K562 (cell line): ENCODE results near the gene LNPEP. TPM values are rescaled to one million over a fixed set of nuclear protein-coding genes. Genes with fewer than 3 reads are reported as not detected.
A peak's percentile ranks its signal among the peaks of the same experiment; 100 is the strongest.

Experiments
- CBFA2T2 ChIP-seq: fragments of 450-650 bp; conservative IDR thresholded peaks from 2 replicates; pipeline ENCODE4 v1.6.1; 2017; ENCODE audit warnings: mild to moderate bottlenecking
- NCOA2 ChIP-seq, 2 experiments: fragments of 450-650 bp; IDR thresholded peaks; 2 replicates each; pipeline ENCODE4 v1.6.1; 2018; ENCODE audit warnings: mild to moderate bottlenecking in 2 of 2, moderate library complexity in 1 of 2; ENCODE audit not compliant: partially characterized antibody in 2 of 2
- ZNF655 ChIP-seq: fragments of 250-450 bp; sonication (Bioruptor Pico); IDR thresholded peaks from 2 replicates; pipeline ENCODE4 v1.5.0; 2021
- ZNF780A ChIP-seq: fragments of 250-450 bp; sonication (Bioruptor Pico); IDR thresholded peaks from 2 replicates; pipeline ENCODE4 v1.5.0; 2021; ENCODE audit warnings: mild to moderate bottlenecking
- polyA plus RNA-seq, 8 experiments: library from polyadenylated mRNA; depleted of rRNA in 4 of 8; stranded (reverse) in 5 of 8; unstranded in 3 of 8; fragments of >200 nt; fragmentation: Nextera tagmentation in 2 of 8; fragmentation: Illumina TruSeq in 1 of 8; extraction: Ambion mirVana in 2 of 8; extraction: Trizol in 1 of 8; gene quantifications; 2 replicates each; pipeline versions ENCODE4 v1.2.1 to v1.2.3, GENCODE V29; 2011 to 2014; ENCODE audit warnings: inconsistent platforms in 1 of 8, missing spikeins in 1 of 8
- total RNA-seq, 7 experiments: library from RNA; depleted of rRNA in 6 of 7; stranded (reverse); fragments of >200 nt in 6 of 7; fragmentation: Illumina TruSeq in 2 of 7; extraction: Trizol in 2 of 7; gene quantifications; 2 replicates each; pipeline versions ENCODE4 v1.2.1 to v1.2.3, GENCODE V29; 2011 to 2021; ENCODE audit warnings: low replicate concordance in 1 of 7
- TF ChIP-seq, protein P1 (sequence below): fragments of 450-650 bp; IDR thresholded peaks from 2 replicates; pipeline ENCODE4 v1.6.1; 2016; ENCODE audit warnings: mild to moderate bottlenecking, moderate library complexity
- TF ChIP-seq, protein P2 (sequence below), 2 experiments: fragments of 450-650 bp in 1 of 2; IDR thresholded peaks; 2 replicates each; pipeline ENCODE4 v1.6.1; 2011 to 2017; ENCODE audit warnings: low read depth in 2 of 2, antibody characterized with exemption in 1 of 2, borderline replicate concordance in 1 of 2, low read length in 1 of 2, mild to moderate bottlenecking in 1 of 2, mixed read lengths in 1 of 2; ENCODE audit not compliant: control insufficient read depth in 1 of 2
- TF ChIP-seq, protein P3 (sequence below): fragments of 250-450 bp; sonication (Bioruptor Pico); IDR thresholded peaks from 2 replicates; pipeline ENCODE4 v1.4.0; 2020; ENCODE audit warnings: borderline replicate concordance

LNPEP gene
- total and polyA plus RNA-seq, 9 of the 15 experiments (the other 6 are each of a cell fraction or from before 2014, with no cell fraction given) = 2.6 to 27.9 (median 11.2) TPM

GRCh38 chr5:96935559-96936430 is at the start of gene LNPEP (continued):
- TF ChIP-seq CBFA2T2 (no peak), NCOA2 (IDR thresholded peaks at IDR 0.05; ENCODE audit: partially characterized antibody in 2 of 2) (no peak), ZNF780A (CRISPR knock-in tag) (no peak), ZNF655 (CRISPR knock-in tag) (no peak)
- TF ChIP-seq, protein P1, sequence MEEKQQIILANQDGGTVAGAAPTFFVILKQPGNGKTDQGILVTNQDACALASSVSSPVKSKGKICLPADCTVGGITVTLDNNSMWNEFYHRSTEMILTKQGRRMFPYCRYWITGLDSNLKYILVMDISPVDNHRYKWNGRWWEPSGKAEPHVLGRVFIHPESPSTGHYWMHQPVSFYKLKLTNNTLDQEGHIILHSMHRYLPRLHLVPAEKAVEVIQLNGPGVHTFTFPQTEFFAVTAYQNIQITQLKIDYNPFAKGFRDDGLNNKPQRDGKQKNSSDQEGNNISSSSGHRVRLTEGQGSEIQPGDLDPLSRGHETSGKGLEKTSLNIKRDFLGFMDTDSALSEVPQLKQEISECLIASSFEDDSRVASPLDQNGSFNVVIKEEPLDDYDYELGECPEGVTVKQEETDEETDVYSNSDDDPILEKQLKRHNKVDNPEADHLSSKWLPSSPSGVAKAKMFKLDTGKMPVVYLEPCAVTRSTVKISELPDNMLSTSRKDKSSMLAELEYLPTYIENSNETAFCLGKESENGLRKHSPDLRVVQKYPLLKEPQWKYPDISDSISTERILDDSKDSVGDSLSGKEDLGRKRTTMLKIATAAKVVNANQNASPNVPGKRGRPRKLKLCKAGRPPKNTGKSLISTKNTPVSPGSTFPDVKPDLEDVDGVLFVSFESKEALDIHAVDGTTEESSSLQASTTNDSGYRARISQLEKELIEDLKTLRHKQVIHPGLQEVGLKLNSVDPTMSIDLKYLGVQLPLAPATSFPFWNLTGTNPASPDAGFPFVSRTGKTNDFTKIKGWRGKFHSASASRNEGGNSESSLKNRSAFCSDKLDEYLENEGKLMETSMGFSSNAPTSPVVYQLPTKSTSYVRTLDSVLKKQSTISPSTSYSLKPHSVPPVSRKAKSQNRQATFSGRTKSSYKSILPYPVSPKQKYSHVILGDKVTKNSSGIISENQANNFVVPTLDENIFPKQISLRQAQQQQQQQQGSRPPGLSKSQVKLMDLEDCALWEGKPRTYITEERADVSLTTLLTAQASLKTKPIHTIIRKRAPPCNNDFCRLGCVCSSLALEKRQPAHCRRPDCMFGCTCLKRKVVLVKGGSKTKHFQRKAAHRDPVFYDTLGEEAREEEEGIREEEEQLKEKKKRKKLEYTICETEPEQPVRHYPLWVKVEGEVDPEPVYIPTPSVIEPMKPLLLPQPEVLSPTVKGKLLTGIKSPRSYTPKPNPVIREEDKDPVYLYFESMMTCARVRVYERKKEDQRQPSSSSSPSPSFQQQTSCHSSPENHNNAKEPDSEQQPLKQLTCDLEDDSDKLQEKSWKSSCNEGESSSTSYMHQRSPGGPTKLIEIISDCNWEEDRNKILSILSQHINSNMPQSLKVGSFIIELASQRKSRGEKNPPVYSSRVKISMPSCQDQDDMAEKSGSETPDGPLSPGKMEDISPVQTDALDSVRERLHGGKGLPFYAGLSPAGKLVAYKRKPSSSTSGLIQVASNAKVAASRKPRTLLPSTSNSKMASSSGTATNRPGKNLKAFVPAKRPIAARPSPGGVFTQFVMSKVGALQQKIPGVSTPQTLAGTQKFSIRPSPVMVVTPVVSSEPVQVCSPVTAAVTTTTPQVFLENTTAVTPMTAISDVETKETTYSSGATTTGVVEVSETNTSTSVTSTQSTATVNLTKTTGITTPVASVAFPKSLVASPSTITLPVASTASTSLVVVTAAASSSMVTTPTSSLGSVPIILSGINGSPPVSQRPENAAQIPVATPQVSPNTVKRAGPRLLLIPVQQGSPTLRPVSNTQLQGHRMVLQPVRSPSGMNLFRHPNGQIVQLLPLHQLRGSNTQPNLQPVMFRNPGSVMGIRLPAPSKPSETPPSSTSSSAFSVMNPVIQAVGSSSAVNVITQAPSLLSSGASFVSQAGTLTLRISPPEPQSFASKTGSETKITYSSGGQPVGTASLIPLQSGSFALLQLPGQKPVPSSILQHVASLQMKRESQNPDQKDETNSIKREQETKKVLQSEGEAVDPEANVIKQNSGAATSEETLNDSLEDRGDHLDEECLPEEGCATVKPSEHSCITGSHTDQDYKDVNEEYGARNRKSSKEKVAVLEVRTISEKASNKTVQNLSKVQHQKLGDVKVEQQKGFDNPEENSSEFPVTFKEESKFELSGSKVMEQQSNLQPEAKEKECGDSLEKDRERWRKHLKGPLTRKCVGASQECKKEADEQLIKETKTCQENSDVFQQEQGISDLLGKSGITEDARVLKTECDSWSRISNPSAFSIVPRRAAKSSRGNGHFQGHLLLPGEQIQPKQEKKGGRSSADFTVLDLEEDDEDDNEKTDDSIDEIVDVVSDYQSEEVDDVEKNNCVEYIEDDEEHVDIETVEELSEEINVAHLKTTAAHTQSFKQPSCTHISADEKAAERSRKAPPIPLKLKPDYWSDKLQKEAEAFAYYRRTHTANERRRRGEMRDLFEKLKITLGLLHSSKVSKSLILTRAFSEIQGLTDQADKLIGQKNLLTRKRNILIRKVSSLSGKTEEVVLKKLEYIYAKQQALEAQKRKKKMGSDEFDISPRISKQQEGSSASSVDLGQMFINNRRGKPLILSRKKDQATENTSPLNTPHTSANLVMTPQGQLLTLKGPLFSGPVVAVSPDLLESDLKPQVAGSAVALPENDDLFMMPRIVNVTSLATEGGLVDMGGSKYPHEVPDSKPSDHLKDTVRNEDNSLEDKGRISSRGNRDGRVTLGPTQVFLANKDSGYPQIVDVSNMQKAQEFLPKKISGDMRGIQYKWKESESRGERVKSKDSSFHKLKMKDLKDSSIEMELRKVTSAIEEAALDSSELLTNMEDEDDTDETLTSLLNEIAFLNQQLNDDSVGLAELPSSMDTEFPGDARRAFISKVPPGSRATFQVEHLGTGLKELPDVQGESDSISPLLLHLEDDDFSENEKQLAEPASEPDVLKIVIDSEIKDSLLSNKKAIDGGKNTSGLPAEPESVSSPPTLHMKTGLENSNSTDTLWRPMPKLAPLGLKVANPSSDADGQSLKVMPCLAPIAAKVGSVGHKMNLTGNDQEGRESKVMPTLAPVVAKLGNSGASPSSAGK = peak; percentile 9; the same call in 1 of the 2 replicates
- TF ChIP-seq, protein P2, sequence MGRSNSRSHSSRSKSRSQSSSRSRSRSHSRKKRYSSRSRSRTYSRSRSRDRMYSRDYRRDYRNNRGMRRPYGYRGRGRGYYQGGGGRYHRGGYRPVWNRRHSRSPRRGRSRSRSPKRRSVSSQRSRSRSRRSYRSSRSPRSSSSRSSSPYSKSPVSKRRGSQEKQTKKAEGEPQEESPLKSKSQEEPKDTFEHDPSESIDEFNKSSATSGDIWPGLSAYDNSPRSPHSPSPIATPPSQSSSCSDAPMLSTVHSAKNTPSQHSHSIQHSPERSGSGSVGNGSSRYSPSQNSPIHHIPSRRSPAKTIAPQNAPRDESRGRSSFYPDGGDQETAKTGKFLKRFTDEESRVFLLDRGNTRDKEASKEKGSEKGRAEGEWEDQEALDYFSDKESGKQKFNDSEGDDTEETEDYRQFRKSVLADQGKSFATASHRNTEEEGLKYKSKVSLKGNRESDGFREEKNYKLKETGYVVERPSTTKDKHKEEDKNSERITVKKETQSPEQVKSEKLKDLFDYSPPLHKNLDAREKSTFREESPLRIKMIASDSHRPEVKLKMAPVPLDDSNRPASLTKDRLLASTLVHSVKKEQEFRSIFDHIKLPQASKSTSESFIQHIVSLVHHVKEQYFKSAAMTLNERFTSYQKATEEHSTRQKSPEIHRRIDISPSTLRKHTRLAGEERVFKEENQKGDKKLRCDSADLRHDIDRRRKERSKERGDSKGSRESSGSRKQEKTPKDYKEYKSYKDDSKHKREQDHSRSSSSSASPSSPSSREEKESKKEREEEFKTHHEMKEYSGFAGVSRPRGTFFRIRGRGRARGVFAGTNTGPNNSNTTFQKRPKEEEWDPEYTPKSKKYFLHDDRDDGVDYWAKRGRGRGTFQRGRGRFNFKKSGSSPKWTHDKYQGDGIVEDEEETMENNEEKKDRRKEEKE (IDR thresholded peaks at IDR 0.05; ENCODE audit: borderline replicate concordance in 1 of 2, control insufficient read depth in 1 of 2, low read depth in 2 of 2, low read length in 1 of 2) = no peak
- TF ChIP-seq, protein P3, sequence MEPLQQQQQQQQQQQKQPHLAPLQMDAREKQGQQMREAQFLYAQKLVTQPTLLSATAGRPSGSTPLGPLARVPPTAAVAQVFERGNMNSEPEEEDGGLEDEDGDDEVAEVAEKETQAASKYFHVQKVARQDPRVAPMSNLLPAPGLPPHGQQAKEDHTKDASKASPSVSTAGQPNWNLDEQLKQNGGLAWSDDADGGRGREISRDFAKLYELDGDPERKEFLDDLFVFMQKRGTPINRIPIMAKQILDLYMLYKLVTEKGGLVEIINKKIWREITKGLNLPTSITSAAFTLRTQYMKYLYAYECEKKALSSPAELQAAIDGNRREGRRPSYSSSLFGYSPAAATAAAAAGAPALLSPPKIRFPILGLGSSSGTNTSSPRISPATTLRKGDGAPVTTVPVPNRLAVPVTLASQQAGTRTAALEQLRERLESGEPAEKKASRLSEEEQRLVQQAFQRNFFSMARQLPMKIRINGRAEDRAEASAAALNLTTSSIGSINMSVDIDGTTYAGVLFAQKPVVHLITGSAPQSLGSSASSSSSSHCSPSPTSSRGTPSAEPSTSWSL (CRISPR knock-in tag) = no peak
